Epithelial cell of proximal tubule (primary cell): Measurements from ENCODE around the gene HSPG2. TPM values are rescaled to one million over a fixed set of nuclear protein-coding genes. Genes with fewer than 3 reads are reported as not detected.

Experiments
- total RNA-seq: library from RNA; depleted of rRNA; stranded (reverse); fragments of >200 nt; gene quantifications from 2 replicates; pipeline ENCODE4 v1.2.3, GENCODE V29; 2015

Gene HSPG2
- total RNA-seq, 1 donor from 2014 or later: 156 TPM

Other genes with a start within 250 kb of the HSPG2 start
- gene USP48, start 154.2 kb downstream of the HSPG2 start, total RNA-seq: 19.2 and 24.0 TPM in 2 replicates
- 0.17 TPM in 1 of 2 replicates, not detected in the other for gene LDLRAD2, start 125.0 kb downstream of the HSPG2 start, total RNA-seq
- gene CELA3B, start 39.7 kb upstream of the HSPG2 start, total RNA-seq: not detected in 2 replicates
- gene CELA3A, start 64.3 kb upstream of the HSPG2 start, total RNA-seq: not detected in 2 replicates
- 339 and 441 TPM in 2 replicates for gene CDC42, start 115.4 kb upstream of the HSPG2 start, total RNA-seq
- 0.07 TPM in 1 of 2 replicates, not detected in the other for gene WNT4, start 205.8 kb upstream of the HSPG2 start, total RNA-seq